ENCODE measurements around the gene REPIN1.

The REPIN1 gene

DNA sequence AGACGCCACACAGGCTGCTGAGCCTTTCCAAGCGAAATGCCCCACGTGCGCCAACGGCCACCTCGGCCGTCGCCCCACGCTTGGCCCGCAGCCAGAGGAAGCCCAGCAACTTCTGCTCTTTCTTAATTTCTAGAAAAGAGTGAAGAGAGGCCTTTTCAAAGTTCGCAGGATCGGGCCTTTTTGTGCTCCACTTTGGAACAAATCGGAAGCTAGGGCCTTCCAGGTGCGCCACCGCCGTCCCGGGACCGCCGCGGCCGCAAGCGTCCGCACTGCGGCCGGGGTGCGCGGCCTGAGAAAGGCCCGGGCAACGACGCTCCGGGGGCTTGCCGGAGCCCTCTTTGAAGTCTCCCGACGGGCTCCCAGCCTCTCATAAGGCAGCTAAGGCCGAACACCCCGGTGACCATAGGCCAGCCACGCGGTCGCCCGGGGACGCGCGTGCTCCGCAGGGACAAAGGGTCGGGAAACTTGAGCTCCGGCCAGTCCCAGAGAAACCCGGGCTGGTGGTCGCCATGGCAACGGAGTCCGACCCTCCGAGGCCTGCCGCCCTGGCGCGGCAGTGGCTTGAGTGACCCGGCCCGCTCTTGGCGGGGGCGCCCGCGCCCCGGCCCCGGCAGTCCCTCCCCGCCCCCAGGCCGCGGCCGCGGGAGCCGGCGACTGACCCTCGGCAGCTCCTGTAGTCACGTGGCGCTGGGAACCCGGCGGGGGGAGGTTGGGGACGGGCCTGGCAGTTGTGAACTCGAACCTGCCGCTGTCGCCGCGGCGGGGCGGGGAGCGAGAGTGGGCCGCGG is at the start of gene REPIN1:
Gene REPIN1, plus strand, starts transcription at position 727 of the 788 bp plus-strand sequence. CDS start 890 bp downstream, outside the sequence.
- no peak for DNase-seq

DNA sequence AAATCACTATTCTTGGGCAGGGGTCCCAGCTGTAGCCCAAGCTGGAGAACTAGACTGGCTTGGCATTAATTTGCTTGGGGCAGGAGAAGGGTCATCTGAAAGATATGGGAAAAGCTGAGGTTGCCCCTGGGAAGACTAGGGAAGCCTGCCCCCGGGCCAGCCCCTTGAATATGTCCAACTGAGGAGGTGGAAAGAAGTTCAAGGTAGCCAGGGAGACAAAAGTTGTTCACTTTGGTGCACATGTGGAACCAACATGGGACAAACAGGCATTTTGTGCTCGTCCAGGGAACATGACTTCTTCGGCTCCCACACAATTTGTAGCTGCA is 46.9 kb upstream of the REPIN1 start:
- DNase-seq, result no peak

DNA sequence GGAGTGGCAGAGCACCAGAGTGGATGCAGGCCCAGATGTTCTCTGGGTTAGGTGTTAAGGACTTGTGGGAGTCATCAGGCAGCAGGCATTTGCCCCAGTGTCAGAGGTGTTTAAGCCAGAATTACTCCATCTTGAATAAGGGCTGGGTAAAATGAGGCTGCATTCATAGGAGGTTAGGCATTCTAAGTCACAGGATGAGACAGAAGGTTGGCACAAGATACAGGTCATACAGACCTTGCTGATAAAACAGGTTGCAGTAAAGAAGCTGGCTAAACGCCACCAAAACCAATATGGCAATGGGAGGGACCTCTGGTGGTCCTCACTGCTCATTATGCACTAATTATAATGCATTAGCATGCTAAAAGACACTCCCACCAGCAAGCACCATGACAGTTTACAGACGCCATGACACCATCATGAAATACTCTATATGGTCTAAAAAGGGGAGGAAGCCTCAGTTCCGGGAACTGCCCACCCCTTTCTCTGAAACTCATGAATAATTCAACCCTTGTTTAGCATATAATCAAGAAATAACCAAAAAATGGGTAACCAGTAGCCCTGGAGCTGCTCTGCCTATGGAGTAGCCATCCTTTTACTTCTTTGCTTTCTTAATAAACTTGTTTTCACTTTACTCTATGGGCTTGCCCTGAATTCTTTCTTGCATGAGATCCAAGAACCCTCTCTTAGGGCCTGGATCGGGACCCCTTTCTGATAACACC is 46.3 kb upstream of the REPIN1 start:
- no peak for DNase-seq

DNA sequence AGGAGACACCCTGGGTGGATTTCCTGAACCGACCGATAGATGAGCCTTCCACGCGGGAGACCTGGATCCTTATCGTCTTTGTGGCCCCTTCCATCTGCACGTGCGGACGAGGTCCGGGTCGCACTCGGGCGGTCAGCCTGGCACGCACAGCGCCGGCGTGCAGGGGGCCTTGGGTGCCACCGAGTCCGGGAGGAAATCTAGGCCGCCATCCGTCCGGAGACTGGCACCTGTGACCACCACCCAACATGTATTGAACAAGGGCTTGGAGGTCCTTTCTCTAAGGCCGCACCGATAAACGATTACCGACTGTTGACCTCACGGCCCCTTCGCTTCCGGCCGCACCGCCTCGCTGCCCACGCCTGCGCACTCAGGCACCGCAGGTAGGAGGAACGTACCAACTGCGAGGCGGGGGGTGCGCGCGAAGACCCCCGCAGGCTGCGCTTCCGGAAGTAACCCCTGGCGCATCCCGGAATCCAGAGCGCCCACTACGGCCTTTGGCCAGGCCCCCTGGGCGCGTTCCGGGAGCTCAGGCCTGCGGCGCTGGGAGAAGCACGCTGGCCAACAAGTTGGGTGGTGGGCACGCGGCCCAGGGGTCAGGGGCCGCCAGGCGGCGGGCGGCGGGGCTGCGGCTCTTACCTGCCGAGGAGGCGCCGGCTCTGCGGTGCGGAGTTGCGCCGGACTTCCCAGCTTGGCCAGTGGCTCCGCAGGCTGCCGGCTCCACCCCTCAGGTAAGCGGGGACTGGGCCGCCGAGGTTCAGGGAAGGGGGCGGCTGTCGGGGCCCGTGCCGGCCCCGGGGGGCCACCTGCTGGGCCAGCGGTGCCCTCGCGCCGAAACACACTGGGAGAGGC is 45.6 kb upstream of the REPIN1 start, which contains the start of the genes ACTR3C and LRRC61:
Gene ACTR3C, minus strand, starts transcription at position 713 of the 849 bp plus-strand sequence. CDS start 28,249 bp downstream, outside the sequence.
Gene LRRC61, plus strand, starts transcription at position 523 of the 849 bp plus-strand sequence. CDS start 13,507 bp downstream, outside the sequence.
- DNase-seq, result no peak

DNA sequence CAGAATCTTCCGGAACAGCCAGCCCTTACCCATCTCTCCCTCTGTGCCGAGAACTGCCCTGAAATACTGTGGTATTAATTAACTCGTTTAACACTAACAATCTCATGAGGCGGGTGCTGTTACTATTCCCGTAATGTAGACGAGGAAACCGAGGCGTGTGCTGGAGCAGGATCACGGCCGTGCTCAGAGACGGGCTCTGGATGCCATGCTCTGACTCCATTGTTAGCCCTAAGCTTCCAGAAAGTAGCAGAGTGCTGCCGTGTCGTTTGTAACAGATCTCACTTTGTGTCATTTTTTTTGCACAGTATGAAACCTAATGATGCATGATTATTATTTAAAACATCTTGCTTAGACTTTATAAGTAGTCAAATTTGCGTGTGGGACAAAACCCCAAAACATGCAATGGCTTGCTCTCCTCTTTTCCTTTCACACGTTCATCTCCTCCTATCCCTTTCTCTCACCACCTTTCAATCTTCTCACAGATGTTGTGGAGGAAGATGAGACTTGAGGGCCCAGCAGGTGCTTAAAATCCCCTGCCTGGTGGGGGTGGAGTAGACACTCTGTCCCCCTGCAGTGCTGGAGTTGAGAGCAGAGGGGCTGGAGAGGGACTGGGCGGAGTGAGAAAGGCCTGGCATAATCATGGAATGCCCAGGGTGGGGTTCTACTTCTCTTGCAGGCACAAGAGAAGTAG is 44.8 kb upstream of the REPIN1 start:
- DNase-seq, result no peak

DNA sequence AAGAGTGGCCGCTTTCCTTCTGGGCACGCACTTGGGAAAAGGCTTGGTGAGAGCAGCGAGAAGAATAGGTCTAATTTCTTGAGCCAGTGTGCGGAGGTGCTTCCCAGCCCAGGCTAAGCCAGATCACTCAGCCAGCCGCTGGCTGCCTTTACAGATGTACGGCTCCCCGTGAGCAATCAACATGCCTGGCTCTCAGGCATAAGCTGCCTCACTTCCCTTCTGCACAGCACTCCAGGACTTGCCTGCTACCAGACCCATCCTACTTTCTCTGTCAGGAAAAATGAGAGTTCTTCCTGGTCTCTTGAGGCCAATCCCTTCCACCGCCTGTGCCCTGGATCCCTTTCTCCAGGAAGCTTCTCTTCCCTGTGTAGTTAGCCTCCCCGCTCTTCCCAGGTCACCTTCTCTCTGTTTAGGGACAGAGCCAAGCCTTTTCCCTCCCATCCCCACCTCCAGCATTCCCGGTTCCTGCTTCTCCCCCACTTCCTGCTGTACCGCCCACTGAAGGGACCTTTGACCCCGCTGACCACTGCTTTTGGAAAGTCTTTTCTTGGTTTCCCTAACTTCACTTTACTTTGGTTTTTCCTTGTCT is 44.2 kb upstream of the REPIN1 start:
- DNase-seq, result no peak

DNA sequence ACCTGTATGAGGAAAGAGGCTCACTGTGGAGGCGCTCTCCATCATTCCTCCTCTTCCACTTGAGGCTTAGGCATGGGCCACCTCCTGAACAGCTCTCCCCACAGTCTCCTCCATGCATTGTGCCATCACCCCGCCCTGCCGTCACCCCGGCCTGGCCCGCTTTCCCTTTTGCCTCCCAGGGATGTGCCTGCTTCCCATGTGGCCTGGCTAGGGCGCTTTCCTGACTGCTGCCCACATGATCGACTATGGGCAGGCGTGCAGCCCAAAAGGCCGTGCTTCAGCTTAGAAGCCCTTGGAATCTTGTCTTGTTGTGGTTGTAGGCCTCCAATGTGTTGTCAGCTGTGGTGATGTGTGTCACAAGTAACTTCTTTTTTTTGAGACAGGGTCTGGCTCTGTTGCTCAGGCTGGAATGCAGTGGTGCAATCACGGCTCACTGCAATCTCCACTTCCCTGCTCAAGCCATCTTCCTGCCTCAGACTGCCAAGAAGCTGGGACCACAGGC is 43.5 kb upstream of the REPIN1 start:
- no peak for DNase-seq

DNA sequence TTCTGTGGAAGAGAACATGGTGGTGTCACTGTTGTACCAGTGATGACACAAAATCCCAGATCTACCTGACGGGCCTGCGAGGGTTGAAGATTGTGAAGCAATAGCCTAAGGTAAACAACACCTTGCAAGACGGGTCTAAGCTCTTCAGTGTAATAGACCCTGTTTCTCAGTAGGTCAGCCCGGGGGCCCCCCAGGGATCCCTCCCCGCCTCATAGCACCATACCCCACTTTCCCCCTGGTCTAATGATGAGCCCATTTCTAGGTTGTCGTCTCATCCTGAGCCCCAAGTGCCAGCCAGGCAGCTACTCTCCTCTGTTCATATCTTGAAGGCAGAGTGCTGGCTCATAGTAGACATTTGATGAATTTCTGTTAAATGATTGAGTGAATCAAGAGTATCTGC is 42.7 kb upstream of the REPIN1 start:
- DNase-seq, result no peak

DNA sequence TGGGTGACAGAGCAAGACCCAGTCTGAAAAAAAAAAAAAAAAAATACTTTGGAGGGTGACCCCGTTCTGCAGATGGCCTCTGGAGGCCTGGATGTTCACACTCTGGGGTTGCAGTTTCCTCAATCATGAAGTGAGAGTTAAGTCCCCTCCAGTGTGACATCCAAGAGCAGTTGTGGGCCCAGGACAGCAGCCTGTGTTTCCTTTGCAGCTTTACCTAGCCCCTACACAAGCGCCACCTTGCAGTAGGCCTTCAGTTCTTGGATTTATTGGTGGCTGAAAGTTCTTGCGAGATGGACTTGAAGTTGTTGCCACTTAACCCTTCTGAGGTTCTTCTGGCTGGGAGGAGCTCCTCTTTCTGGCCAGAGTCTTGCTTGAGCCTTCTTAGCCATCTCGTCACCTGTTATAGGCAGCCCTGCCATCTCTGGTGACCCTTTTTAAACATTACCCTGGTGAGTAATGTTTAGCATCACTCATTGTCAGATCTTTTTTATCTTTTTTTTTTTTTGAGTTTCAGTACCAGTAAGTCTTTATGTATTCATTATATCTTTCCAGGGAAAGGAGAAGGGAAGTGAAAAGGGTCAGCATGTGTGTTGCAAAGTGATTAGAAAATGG is 41.9 kb upstream of the REPIN1 start:
- no peak for DNase-seq

DNA sequence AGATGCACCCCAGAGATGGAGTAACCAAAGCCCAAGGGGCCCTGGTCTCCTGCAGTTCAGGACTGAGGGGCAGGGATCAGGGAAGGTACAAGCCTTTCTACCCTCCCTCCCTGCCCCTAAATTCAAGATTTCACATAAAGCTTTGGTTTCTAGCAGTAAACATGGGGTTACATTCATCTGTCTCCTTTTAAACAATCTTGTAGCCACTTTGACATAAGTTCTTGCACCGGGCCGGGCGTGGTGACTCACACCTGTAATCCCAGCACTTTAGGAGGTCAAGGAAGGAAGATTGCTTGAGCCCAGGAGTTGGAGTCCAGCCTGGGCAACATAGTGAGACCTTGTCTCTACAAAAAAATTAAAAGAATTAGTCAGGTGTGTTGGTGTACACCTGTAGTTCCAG is 41.3 kb upstream of the REPIN1 start:
- DNase-seq, result no peak

DNA sequence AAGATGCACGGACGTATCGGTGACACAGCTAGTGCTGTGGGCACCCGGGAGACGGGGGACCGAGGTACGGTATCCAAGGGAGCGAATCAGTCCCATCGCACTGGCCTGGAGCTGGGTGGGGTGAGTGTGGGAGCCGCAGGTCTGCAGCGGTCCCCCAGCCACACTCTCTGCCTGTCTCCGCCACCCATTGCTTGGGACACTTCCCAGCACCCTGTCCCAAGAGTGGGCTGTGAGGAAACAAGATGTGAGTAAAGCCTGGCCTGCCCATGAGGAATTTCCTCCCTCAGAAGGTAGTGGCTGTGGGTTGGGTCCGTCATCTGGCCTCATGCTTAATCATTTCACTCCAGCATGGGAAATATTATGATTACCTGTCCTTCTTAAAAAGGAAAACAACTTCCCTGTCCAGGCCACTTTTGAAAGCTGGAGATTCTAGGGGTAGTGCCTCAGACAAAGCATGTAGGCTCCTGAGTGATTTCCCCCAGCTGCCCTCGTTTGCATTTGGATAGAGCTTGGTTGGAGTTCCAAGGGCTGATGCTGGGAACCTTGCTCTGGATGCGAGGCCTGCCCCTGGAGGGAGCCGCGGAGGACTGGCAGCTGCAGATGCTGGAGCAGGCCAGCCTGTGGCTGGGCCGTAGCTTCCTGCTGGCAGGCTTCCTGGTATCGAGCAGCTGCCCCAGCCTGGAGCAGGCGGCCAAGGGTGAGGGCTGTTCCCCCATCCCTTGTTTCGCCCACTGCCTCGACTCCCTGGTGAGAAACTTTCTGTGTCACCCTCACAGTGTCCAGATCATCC is 39.1 kb upstream of the REPIN1 start:
- no peak for DNase-seq

DNA sequence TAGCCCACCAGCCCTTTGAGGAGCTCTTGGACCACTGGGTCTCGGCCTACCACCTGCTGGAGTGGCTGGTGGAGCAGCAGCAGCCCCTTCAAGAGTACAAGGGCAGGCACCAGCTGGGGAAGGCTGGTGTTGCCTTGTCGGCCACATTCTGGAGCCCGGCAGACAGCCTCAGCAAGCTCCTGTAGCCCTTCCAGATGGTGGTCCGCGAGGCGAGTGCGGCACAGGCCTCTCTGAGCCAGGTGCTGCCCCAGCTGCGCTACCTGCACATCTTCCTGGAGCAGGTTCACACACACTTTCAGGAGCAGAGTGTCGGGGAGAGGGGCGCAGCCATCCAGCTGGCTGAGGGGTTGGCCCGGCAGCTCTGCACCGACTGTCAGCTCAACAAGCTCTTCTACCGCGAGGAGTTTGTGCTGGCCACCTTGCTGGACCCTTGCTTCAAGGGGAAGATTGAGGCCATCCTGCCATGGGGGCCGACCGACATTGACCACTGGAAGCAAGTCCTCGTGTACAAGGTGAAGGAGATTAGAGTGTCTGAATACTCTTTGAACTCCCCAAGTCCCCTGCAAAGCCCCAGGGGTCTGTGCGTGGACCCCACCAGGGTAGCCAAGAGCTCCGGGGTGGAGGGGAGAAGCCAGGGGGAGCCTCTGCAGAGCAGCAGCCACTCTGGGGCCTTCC is 38.3 kb upstream of the REPIN1 start:
- no peak for DNase-seq

DNA sequence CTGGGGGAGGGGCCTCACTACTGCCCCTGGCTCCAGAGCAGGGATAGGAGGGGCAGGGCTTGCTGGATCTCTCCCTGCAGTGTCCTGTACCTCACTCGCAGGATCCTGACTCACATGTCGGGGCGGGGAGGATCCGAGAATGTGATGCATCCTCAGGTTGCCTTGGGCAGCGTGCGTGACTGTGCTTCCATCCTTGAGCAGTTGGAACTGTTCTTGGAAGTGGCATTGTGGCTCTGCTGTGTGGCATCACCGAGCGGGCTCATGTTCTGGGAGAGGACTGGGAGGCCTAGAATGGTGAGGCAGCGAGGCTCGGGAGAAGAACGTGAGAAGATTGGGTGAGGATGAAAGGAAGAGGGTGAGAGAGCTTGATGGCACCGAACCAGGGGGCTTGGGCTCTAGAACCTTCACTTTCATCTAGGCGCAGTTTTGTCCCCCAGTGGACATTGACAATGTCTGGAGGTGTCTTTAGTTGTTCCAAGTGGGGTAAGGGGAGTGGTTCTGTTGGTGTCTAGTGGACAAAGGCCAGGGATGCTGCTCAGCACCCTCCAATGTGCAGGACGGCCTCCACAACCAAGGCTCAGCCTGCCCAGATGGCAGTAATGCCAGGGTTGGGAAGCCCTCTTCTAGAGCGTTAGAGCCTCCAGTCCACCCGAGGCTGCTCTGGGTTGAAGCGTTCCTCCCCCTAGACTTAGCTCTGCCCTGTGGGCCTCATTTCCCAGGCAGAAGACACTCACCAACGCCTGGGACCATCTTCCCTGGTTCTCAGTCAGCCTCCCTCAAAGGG is 35.6 kb upstream of the REPIN1 start:
- DNase-seq, result no peak

DNA sequence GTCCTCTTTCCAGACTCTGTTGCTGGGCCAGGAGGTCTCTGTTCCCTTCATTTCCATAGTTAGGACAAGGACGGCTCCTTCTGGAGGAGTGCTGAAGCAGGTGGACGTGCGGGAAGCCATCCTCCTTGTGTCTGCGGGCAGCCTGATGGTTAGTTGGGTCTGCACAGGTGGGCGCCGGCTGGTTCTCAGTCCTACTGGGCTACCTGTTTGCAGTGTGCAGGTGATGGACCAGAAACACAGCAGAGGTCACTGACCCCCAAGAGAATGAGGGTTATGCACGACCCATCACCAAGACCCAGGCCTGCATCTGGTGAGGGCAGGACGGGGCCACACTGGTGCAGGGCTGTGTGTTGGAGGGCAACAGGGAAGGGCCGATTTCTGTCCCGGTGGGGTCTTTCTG is 35.0 kb upstream of the REPIN1 start:
- no peak for DNase-seq

DNA sequence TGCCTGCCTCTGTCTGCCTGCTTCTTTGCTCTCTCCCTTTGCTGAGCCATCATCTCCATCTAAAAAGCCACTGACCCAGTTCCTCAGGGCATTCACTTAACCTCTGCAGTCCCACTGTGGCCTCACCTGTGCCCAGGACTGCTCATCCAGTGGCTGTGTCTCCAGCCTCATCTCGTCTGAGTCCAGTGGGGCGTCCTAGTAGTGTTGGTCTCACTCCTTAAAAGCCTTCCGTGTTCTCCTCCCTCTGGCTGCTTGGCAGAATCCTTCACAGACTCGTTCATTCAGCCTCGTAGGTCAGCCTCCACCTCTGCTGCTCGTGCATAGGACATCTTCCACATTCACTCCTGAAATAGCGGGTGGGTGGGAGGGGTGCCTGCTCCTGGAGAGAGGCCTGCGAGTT is 34.5 kb upstream of the REPIN1 start:
- DNase-seq, result no peak

DNA sequence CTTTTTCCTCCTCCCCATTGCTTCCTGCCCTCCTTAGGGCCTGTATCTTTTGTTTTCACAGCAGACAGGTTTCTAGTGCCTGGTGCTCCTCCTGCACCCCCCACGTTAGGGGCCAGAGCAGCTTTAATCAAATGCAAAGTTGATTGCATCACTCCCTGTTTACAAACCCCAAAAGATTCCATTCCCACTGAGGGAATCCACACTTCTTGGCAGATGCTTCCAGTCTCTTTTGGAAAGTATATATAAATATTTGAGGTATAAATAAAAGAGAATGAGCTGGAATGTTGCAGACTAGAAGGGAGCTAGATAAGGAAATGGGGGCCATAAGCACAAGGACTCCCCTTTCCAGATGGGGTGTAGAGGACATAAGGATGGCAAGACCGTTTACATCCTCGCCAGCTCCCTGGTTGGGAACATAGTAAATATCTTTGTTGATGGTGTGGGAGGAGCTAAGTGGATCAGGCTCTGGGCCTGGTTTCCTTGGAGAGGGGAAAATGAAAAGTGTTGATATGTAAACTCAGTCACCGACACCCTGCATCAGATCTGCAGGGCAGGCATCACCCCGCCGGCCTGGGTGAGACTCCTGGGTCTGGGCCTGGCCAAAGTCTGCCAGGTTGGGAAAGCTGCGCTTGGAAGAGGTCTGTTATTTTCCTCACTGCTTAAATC is 33.4 kb upstream of the REPIN1 start:
- DNase-seq, result no peak

DNA sequence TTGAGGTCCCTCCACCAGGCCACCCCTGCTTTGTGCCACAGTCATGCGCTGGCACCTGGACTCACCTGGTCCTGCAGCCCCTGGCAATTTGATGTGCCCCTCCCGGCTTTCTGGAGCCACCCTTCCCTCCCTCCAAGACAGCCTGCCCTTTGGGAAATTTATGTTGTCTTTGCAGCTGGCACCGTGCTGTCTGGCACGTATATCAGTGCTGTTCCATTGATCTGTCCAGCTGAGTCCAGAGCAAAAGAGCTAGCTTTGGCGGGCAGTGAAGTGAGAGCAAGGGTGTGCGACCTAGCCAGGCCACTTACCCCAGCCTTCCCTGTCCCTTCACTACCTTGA is 32.9 kb upstream of the REPIN1 start:
- DNase-seq, result no peak

DNA sequence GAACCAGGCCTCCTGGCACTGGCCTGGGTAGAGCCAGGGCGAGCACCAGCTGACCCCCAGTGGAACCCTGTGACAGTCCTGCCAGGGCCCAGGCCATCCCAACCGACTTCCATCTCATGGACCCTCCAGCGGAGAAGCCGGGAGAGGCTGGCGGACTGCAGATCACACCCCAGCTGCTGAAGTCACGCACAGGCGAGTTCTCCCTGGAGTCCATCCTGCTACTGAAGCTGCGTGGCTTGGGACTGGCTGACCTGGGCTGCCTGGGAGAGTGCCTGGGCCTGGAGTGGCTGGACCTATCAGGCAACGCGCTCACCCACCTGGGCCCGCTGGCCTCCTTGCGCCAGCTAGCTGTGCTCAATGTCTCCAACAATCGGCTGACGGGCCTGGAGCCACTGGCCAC is 31.9 kb upstream of the REPIN1 start:
- no peak for DNase-seq

DNA sequence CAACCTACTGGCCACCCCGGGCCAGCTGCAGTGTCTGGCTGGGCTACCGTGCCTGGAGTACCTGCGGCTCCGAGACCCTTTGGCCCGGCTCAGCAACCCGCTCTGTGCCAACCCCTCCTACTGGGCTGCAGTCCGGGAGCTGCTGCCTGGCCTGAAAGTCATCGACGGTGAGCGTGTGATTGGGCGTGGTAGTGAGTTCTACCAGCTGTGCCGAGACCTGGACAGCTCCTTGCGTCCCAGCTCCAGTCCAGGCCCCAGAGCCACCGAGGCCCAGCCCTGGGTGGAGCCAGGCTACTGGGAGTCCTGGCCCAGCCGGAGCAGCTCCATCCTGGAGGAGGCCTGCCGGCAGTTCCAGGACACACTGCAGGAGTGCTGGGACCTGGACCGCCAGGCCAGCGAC is 31.4 kb upstream of the REPIN1 start:
- DNase-seq, result no peak
